ENCODE measurements around the gene OPCML.

GRCh38 chr11:133284156-133284555 is 248.1 kb downstream of the OPCML start:
- TF ChIP-seq CTCF (IDR thresholded peaks at IDR 0.05; ENCODE audit: insufficient read depth, low read length) (no peak), POLR2AphosphoS5 (IDR thresholded peaks at IDR 0.05; ENCODE audit: low read depth) (no peak), REST (IDR thresholded peaks at IDR 0.05; ENCODE audit: insufficient replicate concordance, low read depth) (no peak), SPI1 (IDR thresholded peaks at IDR 0.05; ENCODE audit: borderline replicate concordance, low read depth) (no peak)

All from HL-60 (cell line).